NCI-H1105 (cell line): ENCODE data around the gene ANKRD13A.
A peak's percentile ranks its signal among the peaks of the same experiment; 100 is the strongest.

Source experiments
- DNase-seq: peaks from one replicate; lab custom pipeline; 2025; lab: John Stamatoyannopoulos, UW

The ANKRD13A gene

DNA sequence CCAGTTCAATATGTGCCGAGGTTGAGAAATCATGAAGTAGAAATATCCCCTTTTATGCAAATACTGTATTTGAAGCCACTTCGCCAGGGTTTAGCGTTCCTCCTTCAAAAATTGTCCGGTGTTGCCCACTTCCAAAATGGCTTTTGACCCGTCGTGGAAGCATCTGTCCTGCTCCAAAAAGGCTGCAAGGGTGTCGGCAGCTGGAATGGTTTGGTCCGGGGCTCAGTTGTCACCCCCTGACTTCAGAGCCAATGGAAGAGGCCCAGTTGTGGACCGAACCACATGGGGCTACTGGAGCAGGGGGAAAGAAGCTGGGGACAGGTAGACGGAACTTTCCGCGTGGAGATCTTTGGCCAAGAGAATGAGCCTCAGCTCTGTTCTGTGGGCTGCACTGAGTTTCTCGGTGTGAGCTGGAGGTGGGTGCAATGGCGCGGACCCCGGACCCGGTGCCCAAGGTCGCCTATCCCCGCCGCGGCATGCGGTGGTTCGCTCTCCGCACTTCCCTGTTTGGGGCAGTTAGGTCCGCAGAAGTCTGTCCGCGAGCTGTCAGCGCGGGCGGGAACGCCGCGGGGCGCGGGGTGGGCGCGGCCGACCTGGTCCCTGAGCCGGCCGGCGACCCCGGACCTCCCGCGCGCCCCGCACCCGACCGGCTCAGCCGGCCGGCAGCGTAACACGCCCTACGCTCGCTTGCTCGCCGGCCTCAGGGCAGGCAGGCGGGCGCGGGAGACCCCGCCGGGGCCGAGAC, at the start of gene ANKRD13A:
ANKRD13A (plus strand) TSS at position 527 of the 745 bp plus-strand sequence. CDS start 259 bp downstream, outside the sequence.
- peak; percentile 85 for DNase-seq

DNA sequence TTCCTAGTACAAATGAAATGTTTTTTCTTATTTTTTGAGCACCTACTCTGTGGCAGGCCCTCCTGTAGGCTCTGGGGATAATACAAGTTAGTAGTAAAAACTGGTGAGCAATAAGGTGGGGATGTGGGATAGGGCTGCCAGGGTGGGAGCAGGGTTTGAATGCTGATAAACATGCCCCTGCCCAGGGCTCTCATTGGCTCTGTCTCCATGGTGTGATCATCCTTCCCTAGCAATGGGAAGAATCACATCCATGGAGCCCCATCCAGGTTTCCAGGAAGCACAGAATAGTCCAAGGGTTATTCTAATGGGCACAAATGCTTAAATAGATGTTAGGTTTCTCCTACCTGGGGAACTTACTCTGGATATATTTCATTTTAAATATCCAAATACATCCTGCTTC, 48.6 kb upstream of the ANKRD13A start:
- DNase-seq, result no peak

DNA sequence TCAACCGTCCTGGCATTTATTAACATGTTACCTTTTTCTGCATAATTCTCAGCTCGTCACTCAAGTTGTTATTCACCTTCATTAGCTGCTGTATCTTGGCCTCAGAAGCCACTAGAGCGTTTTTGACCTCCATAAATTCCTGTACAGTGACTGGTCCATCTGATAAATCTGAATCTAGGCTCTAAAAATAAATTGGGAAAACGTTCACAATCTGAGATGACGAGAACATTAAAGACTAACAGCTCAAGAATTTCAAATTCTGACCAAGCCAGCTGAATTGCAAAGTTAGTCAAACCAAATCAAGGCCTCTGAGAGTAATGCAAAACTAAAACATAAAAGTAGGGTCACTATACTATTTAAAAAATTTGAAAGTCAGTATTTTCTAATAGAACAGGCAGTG, 48.1 kb upstream of the ANKRD13A start:
- no peak for DNase-seq

DNA sequence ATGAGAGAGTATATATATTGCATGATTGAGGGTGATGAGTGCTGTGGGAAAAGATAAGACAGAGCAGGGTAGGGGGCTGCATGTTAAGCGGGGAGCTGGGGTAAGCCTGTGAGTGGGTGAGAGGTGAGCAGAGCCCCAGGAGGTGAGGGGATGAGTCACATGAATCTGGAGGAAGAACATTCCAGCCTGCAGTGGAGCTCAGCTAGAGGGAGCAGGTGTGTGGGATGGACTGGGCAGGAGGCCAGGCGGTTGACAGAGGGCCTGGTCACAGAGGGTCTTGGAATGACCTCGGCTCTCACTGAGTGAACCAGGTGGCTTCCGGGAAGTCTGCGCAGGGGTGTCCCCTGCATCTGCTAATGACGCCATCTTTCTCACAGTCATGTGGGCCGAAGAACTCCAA, 47.5 kb upstream of the ANKRD13A start:
- no peak for DNase-seq

DNA sequence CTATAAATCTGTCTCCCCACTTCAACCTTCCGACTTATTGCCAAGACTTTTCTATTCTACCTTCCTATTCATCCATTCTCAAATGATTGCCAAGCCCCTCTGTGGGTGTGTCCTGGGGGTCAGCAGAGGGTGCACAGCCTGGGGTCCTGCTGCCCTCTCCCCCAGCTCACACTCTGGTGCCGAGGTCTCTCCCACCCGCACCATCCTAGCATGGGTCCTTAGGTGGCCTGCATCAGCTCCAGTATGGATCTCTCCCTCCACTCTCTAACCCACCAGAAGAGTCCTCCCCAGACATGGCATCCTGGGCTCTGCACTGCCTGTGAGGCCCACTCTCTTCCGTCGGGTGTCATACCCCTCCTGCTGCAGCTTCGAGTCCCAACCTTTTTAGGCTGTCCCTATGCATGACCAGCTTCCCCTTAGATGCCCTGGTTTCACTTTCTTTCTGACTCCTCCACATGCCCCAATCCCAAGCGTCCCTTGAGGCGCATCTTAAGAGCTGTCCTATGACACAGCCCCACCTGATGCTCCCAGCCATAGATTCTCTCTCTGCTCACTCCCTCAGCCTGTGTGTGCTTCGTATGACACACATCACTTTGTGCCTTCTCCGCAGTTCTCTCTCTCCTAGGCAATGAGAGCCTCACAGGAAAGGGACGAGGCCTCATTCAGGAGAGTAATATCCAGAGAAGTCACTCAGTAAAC, 46.9 kb upstream of the ANKRD13A start:
- no peak for DNase-seq

DNA sequence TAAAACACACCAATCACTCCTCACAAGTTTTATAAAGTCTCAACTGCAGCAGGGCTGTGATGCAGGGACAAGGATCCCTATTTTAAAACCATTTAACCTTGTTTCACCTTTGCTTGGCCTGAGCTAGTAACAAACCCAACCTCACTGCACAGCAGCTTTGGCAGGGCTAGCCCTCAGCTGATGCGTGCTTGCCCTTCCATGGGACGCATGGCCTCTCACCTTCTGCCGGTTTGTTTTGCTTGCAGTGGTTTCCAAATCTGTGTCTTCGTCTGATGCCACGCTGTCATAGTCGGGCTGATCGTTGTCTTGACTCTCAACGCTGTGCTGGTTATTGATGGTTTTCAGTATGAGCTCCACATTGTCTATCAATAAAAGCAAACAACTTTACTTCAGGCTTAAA, 46.4 kb upstream of the ANKRD13A start:
- DNase-seq, result no peak

DNA sequence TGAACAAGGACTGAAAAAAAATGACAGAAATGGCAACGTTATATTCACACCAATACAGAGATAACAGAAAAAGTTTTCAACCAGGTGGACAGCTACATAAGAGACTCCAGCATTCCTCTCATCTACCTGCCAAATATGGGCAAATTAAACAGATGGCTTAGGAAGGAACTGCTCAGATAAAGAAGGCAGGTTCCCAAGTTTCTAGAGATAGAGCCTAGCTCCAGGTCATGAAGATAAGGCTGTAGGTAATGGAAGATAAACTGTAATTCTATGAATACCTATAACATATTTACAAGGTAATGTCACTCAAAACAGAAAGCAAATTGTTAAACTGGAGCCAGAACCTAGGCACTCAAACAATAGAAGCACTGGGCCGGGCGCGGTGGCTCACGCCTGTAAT, 45.6 kb upstream of the ANKRD13A start:
- DNase-seq, result no peak

DNA sequence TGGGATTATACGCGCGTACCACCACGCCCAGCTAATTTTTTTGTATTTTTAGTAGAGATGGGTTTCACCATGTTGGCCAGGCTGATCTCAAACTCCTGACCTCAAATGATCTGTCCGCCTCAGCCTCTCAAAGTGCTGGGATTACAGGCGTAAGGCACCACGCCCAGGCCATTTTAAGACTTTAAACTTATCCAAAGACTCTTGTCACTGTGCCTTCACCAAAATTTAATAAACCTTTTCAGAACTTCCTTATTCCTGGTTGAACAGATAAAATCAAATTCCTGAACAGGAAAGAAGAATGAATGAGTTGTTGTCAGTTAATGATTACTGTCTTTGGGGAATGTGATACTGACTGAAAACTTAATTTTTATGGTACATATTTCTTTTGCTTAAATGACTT, 40.9 kb upstream of the ANKRD13A start:
- DNase-seq, result no peak

DNA sequence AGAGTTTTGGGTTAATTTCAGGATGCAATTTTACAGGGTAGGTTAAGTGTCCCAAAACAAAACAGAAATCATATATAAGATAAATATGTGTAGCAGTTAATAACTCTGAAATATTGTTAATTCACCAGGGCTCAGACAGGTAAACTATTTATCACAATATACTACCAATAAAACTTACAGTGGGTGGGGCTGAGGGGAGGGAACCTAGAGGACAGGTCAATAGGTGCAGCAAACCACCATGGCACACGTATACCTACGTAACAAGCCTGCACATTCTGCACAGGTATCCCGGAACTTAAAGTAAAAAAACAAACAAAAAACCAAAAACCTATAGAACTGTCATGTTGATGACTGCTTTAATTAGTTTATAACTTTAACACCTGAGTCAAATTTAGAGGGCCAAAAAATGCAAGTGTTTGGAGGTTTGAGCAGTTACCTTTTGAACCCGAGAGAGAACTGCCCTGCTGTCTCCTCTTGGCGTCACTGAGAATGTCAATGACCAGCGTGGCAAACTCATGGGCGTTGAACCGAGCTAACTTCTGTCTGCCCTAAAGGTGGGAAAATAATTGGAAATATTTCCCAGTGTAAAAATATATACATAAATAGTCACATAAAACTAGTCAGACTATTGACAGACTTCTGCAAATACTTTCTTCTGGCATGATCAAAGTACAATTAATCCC, 39.7 kb upstream of the ANKRD13A start:
- DNase-seq, result no peak

DNA sequence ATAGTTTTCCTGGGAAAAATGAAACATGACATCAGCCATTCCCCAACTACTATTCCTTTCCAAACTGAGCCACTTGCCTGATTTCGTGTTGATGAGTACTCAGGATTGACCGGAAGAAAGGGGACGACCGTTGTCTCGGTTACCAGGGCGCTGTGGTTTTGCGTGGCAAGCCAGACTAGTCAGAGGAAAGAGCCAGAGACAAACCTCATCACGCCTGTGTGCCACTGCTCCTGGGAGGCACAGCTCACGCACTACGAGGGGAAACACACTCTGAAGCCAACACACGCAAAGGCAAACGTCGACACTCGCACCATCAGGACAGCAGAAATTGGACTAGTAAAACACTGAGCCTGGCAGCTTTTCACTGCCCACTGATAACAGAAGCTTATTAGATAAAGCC, 38.0 kb upstream of the ANKRD13A start:
- DNase-seq, result no peak

DNA sequence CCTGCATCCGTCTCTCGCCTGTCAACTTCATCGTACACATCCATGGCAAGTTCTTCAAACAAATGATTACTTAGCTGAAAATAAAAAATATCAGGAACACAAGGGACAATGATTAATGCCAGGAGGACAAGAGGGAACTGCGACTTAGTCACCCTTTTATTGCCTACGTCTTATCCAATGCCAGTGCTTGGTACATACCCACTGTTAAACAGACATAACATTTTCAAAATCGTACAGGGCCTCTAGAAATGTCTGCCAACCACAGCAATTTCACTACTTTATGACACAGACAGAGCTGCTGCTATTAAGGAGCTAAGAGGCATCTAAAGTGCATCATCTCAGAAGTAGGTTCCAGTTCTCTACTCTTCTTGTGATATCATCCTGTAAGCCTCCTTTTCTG, 37.6 kb upstream of the ANKRD13A start:
- no peak for DNase-seq

DNA sequence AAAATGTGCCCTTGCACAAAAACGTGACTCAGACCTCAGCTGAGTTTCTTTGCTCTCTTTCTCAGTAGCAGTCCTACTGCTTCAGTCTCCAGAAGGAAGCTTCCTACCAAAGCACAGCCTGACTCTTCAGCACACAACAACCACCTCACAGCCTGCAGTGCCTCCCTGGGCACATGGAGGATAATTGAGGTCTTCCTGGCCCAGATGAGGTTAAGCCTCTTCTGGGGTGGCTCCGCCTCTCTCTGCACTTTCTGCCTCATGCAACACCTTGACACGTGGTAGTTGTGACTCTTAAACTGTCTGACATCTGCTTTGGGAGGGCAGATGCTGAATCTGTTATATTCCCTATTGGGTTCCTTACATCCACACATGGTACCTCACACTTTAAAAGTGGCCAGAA, 36.8 kb upstream of the ANKRD13A start:
- no peak for DNase-seq

DNA sequence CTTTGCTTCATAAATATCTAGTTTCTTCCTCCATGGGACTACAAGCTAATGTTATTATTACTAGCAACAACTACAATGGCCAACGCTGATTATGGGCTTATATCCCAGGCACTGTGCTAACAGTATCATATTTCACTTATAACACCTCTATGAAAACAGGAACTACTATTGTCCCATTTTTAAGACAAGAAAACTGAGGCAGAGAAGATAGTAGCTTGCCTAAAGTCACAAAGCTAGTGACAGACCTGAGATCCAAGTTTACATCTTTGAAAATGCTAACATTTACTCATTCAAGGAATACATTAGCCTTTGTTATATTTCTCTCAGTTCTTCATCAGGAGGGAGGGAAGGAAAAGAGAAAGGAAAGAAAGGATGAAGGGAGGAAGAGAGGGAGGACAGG, 35.9 kb upstream of the ANKRD13A start:
- no peak for DNase-seq

DNA sequence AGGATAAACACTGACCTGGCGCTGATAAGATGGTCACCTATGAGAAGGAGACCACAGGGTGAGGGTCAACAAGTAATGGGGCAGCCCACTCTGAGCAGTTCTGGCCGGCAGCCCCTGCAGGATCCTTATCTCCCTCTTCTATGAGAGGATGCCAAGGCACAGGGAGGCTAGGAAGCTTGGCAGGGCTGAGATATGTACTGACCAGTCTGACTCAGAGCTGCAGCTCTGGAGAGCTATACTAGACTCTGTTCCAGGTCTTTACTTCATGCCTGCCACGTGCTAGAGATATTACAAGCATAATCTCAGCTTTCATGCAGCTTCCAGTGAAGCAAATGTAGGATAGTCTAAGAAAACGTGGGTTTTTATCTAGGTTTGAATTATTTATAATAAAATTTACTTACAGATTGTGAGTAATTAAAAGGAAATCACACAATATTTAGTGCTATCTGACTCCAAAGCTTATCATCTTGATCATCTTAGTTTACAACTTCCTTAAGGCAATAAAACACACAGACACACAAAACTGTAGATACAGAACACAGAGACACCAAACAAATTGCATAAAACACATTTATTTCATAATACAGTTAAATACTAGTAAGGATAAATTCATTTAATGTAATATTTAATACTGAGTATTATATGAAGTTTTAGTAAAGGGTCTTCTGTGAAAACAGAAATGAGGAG, 35.3 kb upstream of the ANKRD13A start:
- DNase-seq, result no peak

DNA sequence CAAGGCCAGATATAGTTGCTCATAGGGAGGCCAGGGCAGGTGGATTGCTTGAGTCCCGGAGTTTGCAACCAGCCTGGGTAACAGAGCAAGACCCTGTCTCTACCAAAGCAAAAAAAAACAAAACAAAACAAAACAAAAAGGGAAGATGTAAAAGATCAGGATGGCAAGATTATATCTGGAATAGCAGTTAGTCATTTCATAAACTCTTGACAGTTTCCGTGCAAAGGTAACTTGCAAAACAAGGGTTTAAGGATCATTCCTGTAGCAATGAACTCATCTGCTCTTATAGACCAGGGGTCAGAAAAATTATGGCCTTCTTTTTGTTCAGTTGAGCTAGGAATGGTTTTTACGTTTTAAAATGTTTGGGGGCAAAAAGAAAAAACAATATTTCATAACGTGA, 32.7 kb upstream of the ANKRD13A start:
- DNase-seq, result no peak

DNA sequence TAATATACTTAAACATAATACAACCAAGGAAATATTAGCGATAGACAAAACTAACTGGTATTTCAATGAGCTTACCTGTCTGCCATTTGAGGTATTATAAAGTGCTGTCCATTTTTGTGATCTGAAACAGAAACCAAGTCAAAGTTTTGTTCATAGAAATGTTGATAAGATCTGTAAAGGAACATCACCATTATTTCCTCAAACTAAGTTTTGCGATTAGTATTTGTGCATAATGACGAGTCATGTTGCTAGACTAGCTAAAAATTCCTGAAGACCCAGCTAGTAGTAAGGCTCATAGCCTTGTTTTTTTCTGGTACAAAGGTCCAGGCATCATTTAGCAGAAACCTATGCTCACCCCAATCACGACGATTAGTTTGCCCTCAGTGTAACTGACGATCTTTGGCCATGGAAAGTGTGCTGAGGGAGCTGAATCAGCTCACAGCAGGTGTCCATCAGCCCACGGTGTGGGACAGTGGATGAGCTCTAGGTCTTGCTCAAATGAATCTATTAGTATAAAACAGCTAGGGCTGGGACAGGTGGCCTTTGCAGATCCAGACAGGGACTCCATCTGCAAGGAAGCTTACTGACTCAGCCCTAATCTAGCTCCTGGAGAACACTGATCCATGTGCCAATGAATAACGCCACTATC, 31.7 kb upstream of the ANKRD13A start:
- DNase-seq, result no peak

DNA sequence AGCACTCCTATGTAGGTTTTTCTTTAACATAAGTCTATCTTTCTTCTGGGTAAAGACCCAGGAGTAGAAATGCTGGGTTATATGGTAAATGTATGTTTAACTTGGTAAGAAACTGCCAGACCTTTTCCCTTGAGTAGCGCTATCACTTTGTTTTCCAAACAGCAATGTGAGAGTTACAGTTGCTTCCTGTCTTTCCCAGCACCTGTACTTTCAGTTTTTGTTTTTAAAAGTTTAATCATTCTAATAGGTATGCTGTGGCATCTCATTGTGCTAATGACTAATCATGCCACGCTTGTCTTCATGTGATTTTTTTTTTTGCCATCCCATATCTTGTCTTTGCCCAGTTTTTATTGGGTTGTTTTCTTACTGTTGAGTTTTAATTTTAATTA, 31.2 kb upstream of the ANKRD13A start:
- no peak for DNase-seq

DNA sequence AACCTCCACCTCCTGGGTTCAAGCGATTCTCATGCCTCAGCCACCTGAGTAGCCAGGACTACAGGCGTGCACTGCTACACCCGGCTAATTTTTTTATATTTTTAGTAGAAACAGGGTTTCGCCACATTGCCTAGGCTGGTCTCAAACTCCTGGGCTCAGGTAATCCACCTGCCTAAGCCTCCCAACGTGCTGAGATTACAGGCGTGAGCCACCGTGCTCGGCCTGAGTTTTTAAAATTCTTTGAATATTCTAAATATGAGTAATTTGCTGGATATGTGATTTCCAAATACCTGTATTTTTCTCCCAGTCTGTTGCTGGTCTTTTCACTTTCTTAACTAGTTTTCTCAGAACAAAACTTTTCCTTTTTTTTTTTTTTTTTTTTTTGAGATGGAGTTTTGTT, 30.4 kb upstream of the ANKRD13A start:
- no peak for DNase-seq

DNA sequence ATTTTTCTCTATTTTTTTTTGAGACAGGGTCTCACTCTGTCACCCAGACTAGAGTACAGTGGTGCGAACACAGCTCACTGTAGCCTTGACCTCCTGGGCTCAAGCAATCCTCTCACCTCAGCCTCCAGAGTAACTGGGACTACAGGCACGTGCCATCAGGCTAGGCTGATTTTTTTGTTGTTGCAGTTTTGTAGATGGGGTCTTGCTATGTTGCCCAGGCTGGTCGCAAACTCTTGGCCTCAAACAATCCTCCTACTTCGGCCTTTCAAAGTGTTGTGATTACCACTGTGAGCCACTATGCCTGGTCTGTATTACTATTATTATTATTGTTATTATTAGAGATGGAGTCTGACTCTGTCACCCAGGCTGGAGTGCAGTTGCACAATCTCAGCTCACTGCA, 26.4 kb upstream of the ANKRD13A start:
- no peak for DNase-seq

DNA sequence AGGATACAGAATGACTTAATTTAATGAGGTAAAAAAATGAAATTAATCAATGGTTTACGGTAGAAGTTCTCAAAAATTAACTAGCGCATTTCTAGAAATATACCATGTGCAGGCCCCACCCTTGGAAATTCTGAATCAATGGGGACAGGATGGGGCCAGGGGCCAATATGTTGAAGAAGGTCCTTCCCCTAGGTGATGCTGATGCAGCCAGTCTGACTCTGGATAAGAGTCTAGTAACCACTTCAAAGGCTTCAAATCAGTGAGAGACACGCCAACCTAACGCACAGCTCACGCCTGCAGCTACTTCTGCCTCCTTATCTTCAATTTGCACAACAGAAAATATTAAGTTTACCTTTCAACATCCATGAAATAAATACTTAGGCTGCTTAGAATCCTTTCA, 17.9 kb upstream of the ANKRD13A start:
- DNase-seq, result no peak

DNA sequence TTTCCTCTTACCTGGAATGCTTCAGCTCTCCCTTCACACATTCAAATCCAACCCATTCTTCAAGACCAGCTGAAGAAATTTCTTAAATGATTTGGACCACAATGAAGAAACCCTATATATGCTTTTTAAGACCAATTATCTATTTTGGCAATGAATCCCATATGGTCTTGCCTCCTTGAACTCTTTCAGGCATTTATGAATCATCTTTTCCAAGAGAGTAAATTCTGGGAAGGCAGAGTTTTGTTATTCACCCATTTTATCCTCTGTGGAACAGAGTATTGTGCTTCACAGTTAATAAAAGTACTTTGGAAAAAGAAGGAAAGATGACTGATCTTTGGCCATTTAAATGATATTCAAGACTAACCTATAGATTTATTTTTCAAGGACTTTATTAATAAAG, 17.0 kb upstream of the ANKRD13A start:
- no peak for DNase-seq
